GM12878 (cell line): ENCODE results near the gene TMEM229B. TPM values are rescaled to one million over a fixed set of nuclear protein-coding genes. Genes with fewer than 3 reads are reported as not detected.

ENCODE experiments used
- ATAC-seq: fragments of 200-7000 bp; cut with Tn5 transposase; 3 replicates; pipeline ENCODE4 v1.9.1; 2020; ENCODE audit warnings: mild to moderate bottlenecking, moderate library complexity
- BruUV-seq: library from RNA; stranded (reverse); fragments of 400-500 nt; replicated peaks from 2 replicates; lab custom pipeline; 2021; lab: Mats Ljungman, UMichigan
- CTCF ChIA-PET: fragments of 300-600 bp; sonication (Branson Sonifier 250); formaldehyde crosslinking; extraction: SDS; loops from one replicate; lab custom pipeline; 2021; ENCODE audit warnings: inconsistent platforms; lab: Yijun Ruan, JAX
- POLR2A ChIA-PET: fragments of 350-600 bp; formaldehyde crosslinking; extraction: SDS; loops from one replicate; lab custom pipeline; 2021; ENCODE audit warnings: inconsistent platforms; lab: Charles Lee
- RAD21 ChIA-PET: fragments of 300-600 bp; sonication (Branson Sonifier 250); formaldehyde crosslinking; loops from one replicate; lab custom pipeline; 2023; ENCODE audit warnings: antibody characterized with exemption; ENCODE audit not compliant: unreplicated experiment; lab: Charles Lee
- SMC1A ChIA-PET: fragments of 300-600 bp; sonication (Branson Sonifier 250); formaldehyde crosslinking; loops from one replicate; lab custom pipeline; 2023; ENCODE audit not compliant: unreplicated experiment, uncharacterized antibody; lab: Charles Lee
- DNase-seq: peaks from one replicate; pipeline ENCODE4 v3.0.0-alpha.2; 2011; ENCODE audit warnings: low read depth, low spot score
- FAIRE-seq: peaks from 3 replicates; lab custom pipeline; 2011; peaks lifted over from hg19 to GRCh38; lab: Jason Lieb, UNC
- H2AFZ ChIP-seq: 2 replicates; pipeline ENCODE4 v1.6.0; 2011; ENCODE audit warnings: low read depth, low read length, control low read depth; ENCODE audit not compliant: control insufficient read depth
- H3K27ac ChIP-seq: 2 replicates; pipeline ENCODE4 v1.5.1; 2011; ENCODE audit warnings: control low read depth; ENCODE audit not compliant: control insufficient read depth, insufficient read depth
- H3K27me3 ChIP-seq, 2 experiments: replicated peaks in 1 of 2; 2 replicates each; pipeline versions ENCODE4 v1.6.0 to v1.6.1; 2011; ENCODE audit warnings: low read length in 1 of 2; ENCODE audit not compliant: control insufficient read depth in 2 of 2, insufficient read depth in 2 of 2
- H3K36me3 ChIP-seq, 2 experiments: 2 replicates each; pipeline ENCODE4 v1.5.1; 2011; ENCODE audit warnings: low read length in 1 of 2; ENCODE audit not compliant: control insufficient read depth in 2 of 2, insufficient read depth in 2 of 2
- H3K4me1 ChIP-seq: 2 replicates; pipeline ENCODE4 v1.6.1; 2011; ENCODE audit warnings: mild to moderate bottlenecking, low read length, moderate library complexity, mixed read lengths; ENCODE audit not compliant: control insufficient read depth, insufficient read depth
- H3K4me2 ChIP-seq: 2 replicates; pipeline ENCODE4 v1.6.0; 2011; ENCODE audit warnings: control low read depth; ENCODE audit not compliant: control insufficient read depth, insufficient read depth
- H3K4me3 ChIP-seq: fragments of 200-600 bp; sonication (generic); 2 replicates; pipeline ENCODE4 v1.5.1; 2016
- H3K79me2 ChIP-seq: 2 replicates; pipeline ENCODE4 v1.6.0; 2011; ENCODE audit warnings: low read length; ENCODE audit not compliant: control insufficient read depth, insufficient read depth
- H3K9ac ChIP-seq: 2 replicates; pipeline ENCODE4 v1.8.0; 2011; ENCODE audit warnings: low read length, control low read depth, mixed read lengths; ENCODE audit not compliant: control insufficient read depth, insufficient read depth
- H3K9me3 ChIP-seq: replicated peaks from 3 replicates; pipeline ENCODE4 v1.5.1; 2011; ENCODE audit warnings: mild to moderate bottlenecking, low read length; ENCODE audit not compliant: control insufficient read depth, insufficient read depth
- H4K20me1 ChIP-seq: 2 replicates; pipeline ENCODE4 v1.6.0; 2011; ENCODE audit not compliant: control insufficient read depth, insufficient read depth
- CEBPB ChIP-seq, 2 experiments: fragments of 150-350 bp in 1 of 2; IDR thresholded peaks; 2 replicates each; pipeline ENCODE4 v1.6.1; 2012 to 2014; ENCODE audit warnings: low read depth in 2 of 2, low read length in 2 of 2, borderline replicate concordance in 1 of 2, inconsistent platforms in 1 of 2
- HCFC1 ChIP-seq: fragments of 150-350 bp; IDR thresholded peaks from 2 replicates; pipeline ENCODE4 v1.6.1; 2014; ENCODE audit warnings: low read length
- LARP7 ChIP-seq: fragments of 450-650 bp; IDR thresholded peaks from 2 replicates; pipeline ENCODE4 v1.6.1; 2017; ENCODE audit warnings: mild to moderate bottlenecking
- NR2C1 ChIP-seq: fragments of 450-650 bp; IDR thresholded peaks from 2 replicates; pipeline ENCODE4 v1.6.1; 2017; ENCODE audit warnings: antibody characterized with exemption, mild to moderate bottlenecking, moderate library complexity
- RCOR1 ChIP-seq: conservative IDR thresholded peaks from 2 replicates; pipeline ENCODE4 v1.6.1; 2012; ENCODE audit warnings: low read depth, low read length, improper control_type of control experiment
- SUZ12 ChIP-seq: fragments of 200-600 bp; sonication (generic); IDR thresholded peaks from one replicate; pipeline ENCODE4 v1.6.1; 2018; ENCODE audit warnings: antibody characterized with exemption, mild to moderate bottlenecking; ENCODE audit not compliant: unreplicated experiment
- ZNF207 ChIP-seq: fragments of 450-650 bp; IDR thresholded peaks from 2 replicates; pipeline ENCODE4 v1.6.1; 2014; ENCODE audit warnings: antibody characterized with exemption, mild to moderate bottlenecking, borderline replicate concordance
- ZNF384 ChIP-seq: IDR thresholded peaks from 2 replicates; pipeline ENCODE4 v1.6.1; 2012; ENCODE audit warnings: low read depth, mild to moderate bottlenecking, low read length, improper control_type of control experiment, borderline replicate concordance
- ZNF622 ChIP-seq: fragments of 450-650 bp; IDR thresholded peaks from 2 replicates; pipeline ENCODE4 v1.6.1; 2017; ENCODE audit warnings: mild to moderate bottlenecking, inconsistent platforms
- ZNF687 ChIP-seq: fragments of 450-650 bp; IDR thresholded peaks from 2 replicates; pipeline ENCODE4 v1.6.1; 2017; ENCODE audit warnings: mild to moderate bottlenecking, moderate library complexity
- WGBS: methylation state at CpG from one replicate; pipeline ENCODE4 v1.1.6; 2016; ENCODE audit warnings: low lambda C conversion rate; ENCODE audit not compliant: insufficient replicate concordance, insufficient coverage; ENCODE audit errors: missing lambda C conversion rate; 5-methylcytosine and 5-hydroxymethylcytosine counted together
- in situ Hi-C: fragments of 300-500 bp; cut with MboI; formaldehyde crosslinking; loops from 9 replicates; pipeline ENCODE4 v1.14.3; 2018; ENCODE audit warnings: mixed read lengths
- intact Hi-C: fragments of 100-400 bp; cut with micrococcal nuclease; formaldehyde crosslinking; loops from one replicate; pipeline ENCODE4 v1.14.2; 2022; ENCODE audit not compliant: unreplicated experiment
- polyA plus RNA-seq, 11 experiments: library from polyadenylated mRNA; depleted of rRNA in 4 of 11; unstranded in 6 of 11; stranded (reverse) in 5 of 11; fragments of >200 nt; fragmentation: Nextera tagmentation in 4 of 11; fragmentation: Illumina TruSeq in 1 of 11; extraction: Ambion mirVana in 4 of 11; extraction: Trizol in 1 of 11; gene quantifications; 1 replicate in 1 of 11; 2 replicates in 10 of 11; pipeline versions ENCODE4 v1.2.1 to v1.2.3, GENCODE V29; 2011 to 2016; ENCODE audit warnings: inconsistent platforms in 2 of 11, missing spikeins in 2 of 11, low read depth in 1 of 11
- total RNA-seq, 4 experiments: library from RNA; depleted of rRNA in 3 of 4; stranded (reverse); fragments of >200 nt in 3 of 4; fragmentation: Illumina TruSeq in 1 of 4; extraction: Trizol in 1 of 4; gene quantifications; 2 replicates each; pipeline versions ENCODE4 v1.2.1 to v1.2.3, GENCODE V29; 2013 to 2021
- TF ChIP-seq, protein P1 (sequence below): fragments of 450-650 bp; IDR thresholded peaks from 2 replicates; pipeline ENCODE4 v1.6.1; 2017; ENCODE audit warnings: borderline replicate concordance
- TF ChIP-seq, protein P2 (sequence below): fragments of 450-650 bp; IDR thresholded peaks from 2 replicates; pipeline ENCODE4 v1.6.1; 2017; ENCODE audit warnings: mild to moderate bottlenecking

Gene TMEM229B
- total and polyA plus RNA-seq, 10 of the 15 experiments (the other 5 are each of a cell fraction or from before 2014, with no cell fraction given): 0.24 to 5.3 (median 1.7) TPM

DNA sequence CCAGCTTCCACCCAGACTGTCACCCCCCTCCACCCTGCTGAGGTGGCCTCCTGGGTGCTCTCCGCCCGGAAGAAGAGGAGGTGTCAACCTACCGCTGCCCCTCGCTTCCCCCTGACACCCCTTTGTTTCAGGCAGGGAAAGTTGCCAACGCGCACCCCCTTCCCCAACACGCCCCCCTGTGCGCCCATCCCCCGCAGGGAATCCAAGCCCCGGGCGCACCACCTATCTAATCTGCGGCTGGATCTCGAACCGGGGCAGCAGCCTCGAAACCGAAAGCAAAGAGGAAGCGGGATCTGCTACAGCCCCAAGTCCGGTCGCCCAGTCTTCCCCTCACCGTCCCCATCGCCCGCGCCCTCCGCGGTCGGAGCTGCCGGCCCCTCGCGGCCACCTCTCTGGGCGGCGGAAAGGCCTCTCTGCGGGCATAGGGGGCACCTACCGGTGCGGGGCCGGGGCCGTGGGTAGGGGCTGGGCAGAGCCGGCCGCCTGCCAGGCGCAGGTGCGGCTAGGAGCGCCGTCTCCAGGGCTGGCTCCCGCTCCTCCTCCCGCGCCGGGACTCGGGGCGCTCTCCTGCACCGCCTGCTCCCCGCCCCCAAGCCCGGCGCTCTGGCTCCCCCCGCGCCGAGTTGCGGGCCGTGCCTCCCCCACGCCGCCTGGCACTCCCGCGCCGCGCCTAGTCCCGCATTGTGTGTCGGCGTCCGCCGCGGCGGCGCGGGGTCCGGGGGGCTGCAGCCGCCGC is 26.3 kb upstream of the TMEM229B start (continued):
- TF ChIP-seq SUZ12 (peak; percentile 48), ZNF384 (no peak)
- TF ChIP-seq, protein P1, sequence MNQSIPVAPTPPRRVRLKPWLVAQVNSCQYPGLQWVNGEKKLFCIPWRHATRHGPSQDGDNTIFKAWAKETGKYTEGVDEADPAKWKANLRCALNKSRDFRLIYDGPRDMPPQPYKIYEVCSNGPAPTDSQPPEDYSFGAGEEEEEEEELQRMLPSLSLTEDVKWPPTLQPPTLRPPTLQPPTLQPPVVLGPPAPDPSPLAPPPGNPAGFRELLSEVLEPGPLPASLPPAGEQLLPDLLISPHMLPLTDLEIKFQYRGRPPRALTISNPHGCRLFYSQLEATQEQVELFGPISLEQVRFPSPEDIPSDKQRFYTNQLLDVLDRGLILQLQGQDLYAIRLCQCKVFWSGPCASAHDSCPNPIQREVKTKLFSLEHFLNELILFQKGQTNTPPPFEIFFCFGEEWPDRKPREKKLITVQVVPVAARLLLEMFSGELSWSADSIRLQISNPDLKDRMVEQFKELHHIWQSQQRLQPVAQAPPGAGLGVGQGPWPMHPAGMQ: no peak
- TF ChIP-seq, all 136 proteins: peak for 5

DNA sequence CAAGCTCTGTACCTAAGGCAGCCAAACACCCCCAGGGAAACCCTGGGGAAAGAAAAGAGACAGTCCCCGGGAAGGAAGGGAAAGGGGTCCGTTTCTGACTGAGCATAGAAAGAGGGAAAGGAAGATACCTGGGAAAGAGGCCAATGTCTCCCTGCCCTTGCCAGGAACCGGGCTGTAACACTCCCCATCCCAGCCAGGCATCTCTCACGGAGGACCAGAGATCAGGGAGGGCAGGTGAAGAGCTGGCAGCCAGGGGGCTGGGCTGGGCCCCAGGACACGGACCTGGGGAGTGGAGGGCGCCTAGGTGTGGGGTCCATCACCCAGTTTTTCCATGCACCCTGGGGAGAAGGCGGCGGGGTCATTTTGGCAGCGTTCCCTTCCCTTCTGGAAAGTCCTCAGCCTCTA is 25.7 kb upstream of the TMEM229B start:
- Histone ChIP-seq H3K27ac (no peak overlapping the region), H3K4me3 (no peak overlapping the region), H2AFZ (no peak overlapping the region), H3K27me3 (no peaks in the 10 kb centered on the region; a peak in 2 of 4 replicates), H3K4me2 (peak overlapping the region; percentile 90; the same call in 1 of the 2 replicates), H3K79me2 (no peaks in the 10 kb centered on the region), H4K20me1 (no peaks in the 10 kb centered on the region), H3K4me1 (peaks cover 20% of the 10 kb centered on the region), H3K9me3 (no peaks in the 10 kb centered on the region), H3K9ac (no peak overlapping the region), H3K36me3 (no peaks in the 10 kb centered on the region)
- WGBS: 54% methylated on average over 9 of the region's 9 CpGs
- intact Hi-C loops (loop anchor here (2.0 kb wide), 1 partner anchor 25 kb away; the partner anchor contains the start of gene TMEM229B), in situ Hi-C loops (no loop called here)
- CTCF ChIA-PET: interaction anchor here (0.8 to 7.5 kb wide), 8 partner anchors 13 to 190 kb away, joined by 3 to 43 read pairs (median 3); partner anchors contain the start of gene PIGH
- POLR2A ChIA-PET: no interaction called here
- FAIRE-seq (no peak), ATAC-seq (peak; percentile 3; the same call in 2 of the 3 replicates), DNase-seq (no peak)
- BruUV-seq: no TSS peak
- SMC1A ChIA-PET: interaction anchor here (1.1 to 2.7 kb wide), 6 partner anchors 8 to 88 kb away, joined by 3 to 14 read pairs (median 4); no protein-coding TSS in a partner anchor
- RAD21 ChIA-PET: interaction anchor here (0.8 to 1.3 kb wide), 3 partner anchors 25 to 190 kb away, joined by 3 to 4 read pairs (median 3); partner anchors contain the start of gene TMEM229B
- TF ChIP-seq RCOR1 (no peak), ZNF622 (no peak), HCFC1 (no peak), NR2C1 (no peak), LARP7 (no peak), ZNF207 (no peak), ZNF687 (no peak), CEBPB (IDR thresholded peaks at IDR 0.05; ENCODE audit: borderline replicate concordance in 1 of 2, low read depth in 2 of 2, low read length in 2 of 2) (no peak)
- TF ChIP-seq, protein P2, sequence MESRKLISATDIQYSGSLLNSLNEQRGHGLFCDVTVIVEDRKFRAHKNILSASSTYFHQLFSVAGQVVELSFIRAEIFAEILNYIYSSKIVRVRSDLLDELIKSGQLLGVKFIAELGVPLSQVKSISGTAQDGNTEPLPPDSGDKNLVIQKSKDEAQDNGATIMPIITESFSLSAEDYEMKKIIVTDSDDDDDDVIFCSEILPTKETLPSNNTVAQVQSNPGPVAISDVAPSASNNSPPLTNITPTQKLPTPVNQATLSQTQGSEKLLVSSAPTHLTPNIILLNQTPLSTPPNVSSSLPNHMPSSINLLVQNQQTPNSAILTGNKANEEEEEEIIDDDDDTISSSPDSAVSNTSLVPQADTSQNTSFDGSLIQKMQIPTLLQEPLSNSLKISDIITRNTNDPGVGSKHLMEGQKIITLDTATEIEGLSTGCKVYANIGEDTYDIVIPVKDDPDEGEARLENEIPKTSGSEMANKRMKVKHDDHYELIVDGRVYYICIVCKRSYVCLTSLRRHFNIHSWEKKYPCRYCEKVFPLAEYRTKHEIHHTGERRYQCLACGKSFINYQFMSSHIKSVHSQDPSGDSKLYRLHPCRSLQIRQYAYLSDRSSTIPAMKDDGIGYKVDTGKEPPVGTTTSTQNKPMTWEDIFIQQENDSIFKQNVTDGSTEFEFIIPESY: no peak
